ENCODE data around the gene SUMO3.
"Not testable (repeated sequence)": the region's sequence is repeated elsewhere in the genome, so short reads cannot be mapped to it uniquely, and the experiment has no call there.

Gene SUMO3

GRCh38 chr21:44846485-44847260, 28.8 kb upstream of the SUMO3 start:
- DNase-seq: no peak

- DNase-seq: no peak
Observed at GRCh38 chr21:44846224-44846484, 28.3 kb upstream of the SUMO3 start.

- DNase-seq: no peak
Observed at GRCh38 chr21:44845418-44846223, 27.8 kb upstream of the SUMO3 start.

GRCh38 chr21:44844256-44844655, 26.4 kb upstream of the SUMO3 start:
- DNase-seq: no peak

GRCh38 chr21:44842721-44843445, 25.0 kb upstream of the SUMO3 start:
- no peak for DNase-seq

- DNase-seq: no peak
Observed at GRCh38 chr21:44842087-44842486, 24.2 kb upstream of the SUMO3 start.

- no peak for DNase-seq
Observed at GRCh38 chr21:44840771-44841170, 22.9 kb upstream of the SUMO3 start.

- DNase-seq: no peak
Observed at GRCh38 chr21:44838951-44839350, 21.1 kb upstream of the SUMO3 start.

GRCh38 chr21:44838039-44838895, 20.4 kb upstream of the SUMO3 start:
- no peak for DNase-seq

- DNase-seq: no peak
Observed at GRCh38 chr21:44837537-44837936, 19.7 kb upstream of the SUMO3 start.

GRCh38 chr21:44836666-44837471, 19.0 kb upstream of the SUMO3 start:
- no peak for DNase-seq

- no peak for DNase-seq
Observed at GRCh38 chr21:44836349-44836665, 18.4 kb upstream of the SUMO3 start.

GRCh38 chr21:44835647-44835973, 17.7 kb upstream of the SUMO3 start:
- no peak for DNase-seq

- no peak for DNase-seq
Observed at GRCh38 chr21:44834951-44835646, 17.2 kb upstream of the SUMO3 start.

- no peak for DNase-seq
Observed at GRCh38 chr21:44834231-44834950, 16.5 kb upstream of the SUMO3 start.

- no peak for DNase-seq
Observed at GRCh38 chr21:44833663-44834062, 15.8 kb upstream of the SUMO3 start.

GRCh38 chr21:44832516-44833255, 14.8 kb upstream of the SUMO3 start:
- DNase-seq: not testable (repeated sequence)

GRCh38 chr21:44831227-44831860, 13.5 kb upstream of the SUMO3 start:
- no peak for DNase-seq

- no peak for DNase-seq
Observed at GRCh38 chr21:44829507-44830092, 11.7 kb upstream of the SUMO3 start.

Data from NCI-H1436 treated with DMSO at 0.1 percent for 48 hours (cell line).